CD4-positive, alpha-beta T cell (primary cell): ENCODE measurements around the gene CACNB2. TPM values are rescaled to one million over a fixed set of nuclear protein-coding genes. Genes with fewer than 3 reads are reported as not detected.

Experiments
- ATAC-seq: fragments of 200-7000 bp; cut with Tn5 transposase; one replicate; pipeline ENCODE4 v1.10.0; 2022; ENCODE audit warnings: mild to moderate bottlenecking; ENCODE audit not compliant: poor library complexity
- CTCF ChIA-PET: fragments of 350-600 bp; sonication (Branson Sonifier 250); formaldehyde crosslinking; loops from one replicate; lab custom pipeline; 2021; ENCODE audit warnings: antibody characterized with exemption, inconsistent platforms; lab: Charles Lee
- POLR2A ChIA-PET: fragments of 350-600 bp; sonication (Branson Sonifier 250); formaldehyde crosslinking; loops from one replicate; lab custom pipeline; 2021; ENCODE audit warnings: antibody characterized with exemption, inconsistent platforms; lab: Charles Lee
- DNase-seq, 14 experiments: peaks; one replicate each; pipeline ENCODE4 v3.0.0-alpha.2; 2013 to 2020; ENCODE audit warnings: mixed read lengths in 2 of 14
- H3K27ac ChIP-seq, 2 donors: one replicate each; pipeline versions ENCODE4 v1.5.1 to v1.7.0; 2013; ENCODE audit warnings: low read length in 2 of 2, low read depth in 1 of 2, mild to moderate bottlenecking in 1 of 2
- H3K27me3 ChIP-seq, 2 experiments: 1 replicate in 1 of 2; 2 replicates in 1 of 2; pipeline versions ENCODE4 v1.6.1 to v1.7.0; 2013; ENCODE audit warnings: low read length in 2 of 2, control low read depth in 1 of 2, mild to moderate bottlenecking in 1 of 2, moderate library complexity in 1 of 2; ENCODE audit not compliant: insufficient read depth in 2 of 2, control insufficient read depth in 1 of 2
- H3K36me3 ChIP-seq: one replicate; pipeline ENCODE4 v1.6.1; 2013; ENCODE audit warnings: low read length, control low read depth; ENCODE audit not compliant: insufficient read depth
- H3K4me1 ChIP-seq: one replicate; pipeline ENCODE4 v1.6.1; 2013; ENCODE audit warnings: low read length, control low read depth; ENCODE audit not compliant: insufficient read depth
- H3K4me3 ChIP-seq: one replicate; pipeline ENCODE4 v1.5.1; 2013; ENCODE audit warnings: mild to moderate bottlenecking, low read length, moderate library complexity
- H3K9me3 ChIP-seq, 2 experiments: 1 replicate in 1 of 2; 2 replicates in 1 of 2; pipeline versions ENCODE4 v1.6.1 to v1.7.0; 2013; ENCODE audit warnings: low read length in 2 of 2, mild to moderate bottlenecking in 2 of 2, control low read depth in 1 of 2, moderate library complexity in 1 of 2; ENCODE audit not compliant: control insufficient read depth in 1 of 2, insufficient read depth in 1 of 2
- H3K27ac Mint-ChIP-seq: one replicate; pipeline ENCODE4 v1.8.0; 2020; ENCODE audit warnings: mixed read lengths
- H3K27me3 Mint-ChIP-seq: one replicate; pipeline ENCODE4 v1.8.0; 2021; ENCODE audit warnings: mixed read lengths
- H3K36me3 Mint-ChIP-seq: one replicate; pipeline ENCODE4 v1.8.0; 2021; ENCODE audit warnings: low read depth, mixed read lengths
- H3K4me1 Mint-ChIP-seq: one replicate; pipeline ENCODE4 v1.8.0; 2021; ENCODE audit warnings: low read depth, mixed read lengths
- H3K4me3 Mint-ChIP-seq: one replicate; pipeline ENCODE4 v1.8.0; 2020; ENCODE audit warnings: mild to moderate bottlenecking, mixed read lengths
- H3K9me3 Mint-ChIP-seq: one replicate; pipeline ENCODE4 v1.8.0; 2020; ENCODE audit warnings: mixed read lengths
- CTCF ChIP-seq: fragments of 200-600 bp; IDR thresholded peaks from one replicate; pipeline ENCODE4 v1.8.0; 2022; ENCODE audit warnings: antibody characterized with exemption, mild to moderate bottlenecking
- intact Hi-C, 2 experiments: fragments of 100-400 bp; cut with DNase I in 1 of 2; cut with micrococcal nuclease in 1 of 2; formaldehyde crosslinking; loops; one replicate each; pipeline versions ENCODE4 v1.15.1 to v1.9.0; 2023 to 2025; cut with DNase I, micrococcal nuclease
- total RNA-seq, 174 experiments: library from RNA in 2 of 174; stranded (reverse) in 2 of 174; gene quantifications; one replicate each; pipeline ENCODE4 v1.2.3 and lab custom pipeline; 2021 to 2026

The CACNB2 gene
- total RNA-seq, 2 experiments from 2014 or later, result 0.34 TPM; not detected in 1

- ATAC-seq (no peak), DNase-seq (no peak)
- Mint-ChIP-seq H3K27me3 (peaks cover 6% of the 10 kb centered on the region), H3K36me3 (no peaks in the 10 kb centered on the region), H3K4me1 (no peaks in the 10 kb centered on the region), H3K4me3 (no peak overlapping the region), H3K9me3 (no peaks in the 10 kb centered on the region), H3K27ac (no peak overlapping the region)
- intact Hi-C loops, result loop anchor here in 1 of 2 experiments (5.0 kb wide), 1 partner anchor 609 kb away; no protein-coding TSS in a partner anchor
- Histone ChIP-seq H3K36me3 (no peaks in the 10 kb centered on the region), H3K4me3 (no peak overlapping the region), H3K4me1 (no peaks in the 10 kb centered on the region), H3K9me3 (no peaks in the 10 kb centered on the region), H3K27me3 (no peaks in the 10 kb centered on the region), H3K27ac (no peak overlapping the region)
- TF ChIP-seq CTCF, result no peak
- ChIA-PET CTCF (no interaction called here), POLR2A (no interaction called here)
Measured at GRCh38 chr10:18216482-18216881, 76.3 kb downstream of the CACNB2 start.

- POLR2A ChIA-PET, result no interaction called here
- ATAC-seq (no peak), DNase-seq (no peak)
- TF ChIP-seq CTCF, result no peak
- H3K36me3 Mint-ChIP-seq, result no peaks in the 10 kb centered on the region
- intact Hi-C loops, result loop anchor here in 1 of 2 experiments (5.0 kb wide), 1 partner anchor 610 kb away; no protein-coding TSS in a partner anchor
- H3K9me3 ChIP-seq, result no peaks in the 10 kb centered on the region
- no peaks in the 10 kb centered on the region for H3K27me3 ChIP-seq
- H3K4me1 ChIP-seq, result no peaks in the 10 kb centered on the region
- H3K27ac ChIP-seq, result no peak overlapping the region
- H3K27ac Mint-ChIP-seq, result no peak overlapping the region
- H3K4me1 Mint-ChIP-seq, result no peaks in the 10 kb centered on the region
- no peaks in the 10 kb centered on the region for H3K36me3 ChIP-seq
- H3K4me3 Mint-ChIP-seq, result no peak overlapping the region
- no peaks in the 10 kb centered on the region for H3K9me3 Mint-ChIP-seq
- CTCF ChIA-PET, result no interaction called here
- peaks cover 6% of the 10 kb centered on the region for H3K27me3 Mint-ChIP-seq
- no peak overlapping the region for H3K4me3 ChIP-seq
Measured at GRCh38 chr10:18217577-18217976, 77.4 kb downstream of the CACNB2 start.

GRCh38 chr10:18219146-18219545 lies 78.9 kb downstream of the CACNB2 start:
- no peaks in the 10 kb centered on the region for H3K4me1 ChIP-seq
- ATAC-seq (no peak), DNase-seq (no peak)
- ChIA-PET POLR2A (no interaction called here), CTCF (no interaction called here)
- no peaks in the 10 kb centered on the region for H3K27me3 ChIP-seq
- Mint-ChIP-seq H3K27me3 (peaks cover 6% of the 10 kb centered on the region), H3K4me3 (no peak overlapping the region), H3K4me1 (no peaks in the 10 kb centered on the region), H3K9me3 (no peaks in the 10 kb centered on the region), H3K36me3 (no peaks in the 10 kb centered on the region), H3K27ac (no peak overlapping the region)
- no peaks in the 10 kb centered on the region for H3K9me3 ChIP-seq
- no peak overlapping the region for H3K27ac ChIP-seq
- H3K36me3 ChIP-seq, result no peaks in the 10 kb centered on the region
- H3K4me3 ChIP-seq, result no peak overlapping the region
- intact Hi-C loops, result loop anchor here in 1 of 2 experiments (5.0 kb wide), 1 partner anchor 612 kb away; no protein-coding TSS in a partner anchor
- no peak for TF ChIP-seq CTCF
